ENCODE results near the gene FAM234A. TPM values are rescaled to one million over a fixed set of nuclear protein-coding genes. Genes with fewer than 3 reads are reported as not detected.

Gene FAM234A
- total RNA-seq, 2 donors from 2014 or later = 141 to 227 TPM

DNA sequence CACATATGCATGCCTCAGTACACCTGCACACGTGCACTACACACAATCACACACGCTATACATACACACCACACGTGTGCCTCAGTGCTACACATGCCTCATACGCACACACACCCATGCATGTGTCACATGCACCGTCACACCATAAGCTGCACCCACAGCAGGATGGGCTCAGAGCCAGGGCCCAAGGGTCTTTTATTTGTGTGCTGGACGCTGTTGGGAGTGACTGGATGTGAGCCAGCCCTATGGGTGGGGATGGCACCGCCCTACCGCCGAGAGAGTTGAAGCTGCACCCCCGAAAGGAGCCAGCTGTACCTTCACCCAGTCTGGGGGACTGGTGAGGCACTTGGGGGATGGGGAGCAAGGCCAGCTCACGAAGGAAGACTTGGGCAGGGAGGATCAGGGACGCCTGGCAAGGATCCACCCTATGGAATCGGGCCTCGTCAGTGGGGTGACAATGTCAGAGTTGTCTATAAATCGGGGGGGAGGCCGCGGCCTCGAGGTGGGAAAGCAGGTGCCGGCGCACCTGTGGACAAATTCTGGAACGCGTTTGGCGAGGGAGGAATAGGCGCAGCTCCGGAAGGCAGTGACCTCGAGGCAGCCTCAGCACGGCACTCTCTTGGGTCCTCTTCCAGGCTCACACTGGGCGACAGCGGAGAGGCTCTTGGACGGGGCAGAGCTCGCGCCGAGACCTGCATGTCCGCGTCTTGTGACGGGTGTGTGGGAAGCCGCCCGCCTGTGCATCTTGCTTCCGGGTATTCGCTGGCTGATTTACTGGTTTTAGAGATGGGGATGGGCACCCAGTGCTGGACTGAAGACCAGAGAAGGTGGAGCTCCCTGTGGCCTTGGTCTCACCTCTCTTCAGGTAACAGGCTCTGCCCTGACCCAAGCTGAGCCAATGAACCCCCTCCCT, 33.8 kb downstream of the FAM234A start:
- peaks cover 0 to 11% of the 10 kb centered on the region in 2 donors for H3K4me1 ChIP-seq
- DNase-seq (ENCODE audit: low spot score) = no peak
- TF ChIP-seq, protein P1, sequence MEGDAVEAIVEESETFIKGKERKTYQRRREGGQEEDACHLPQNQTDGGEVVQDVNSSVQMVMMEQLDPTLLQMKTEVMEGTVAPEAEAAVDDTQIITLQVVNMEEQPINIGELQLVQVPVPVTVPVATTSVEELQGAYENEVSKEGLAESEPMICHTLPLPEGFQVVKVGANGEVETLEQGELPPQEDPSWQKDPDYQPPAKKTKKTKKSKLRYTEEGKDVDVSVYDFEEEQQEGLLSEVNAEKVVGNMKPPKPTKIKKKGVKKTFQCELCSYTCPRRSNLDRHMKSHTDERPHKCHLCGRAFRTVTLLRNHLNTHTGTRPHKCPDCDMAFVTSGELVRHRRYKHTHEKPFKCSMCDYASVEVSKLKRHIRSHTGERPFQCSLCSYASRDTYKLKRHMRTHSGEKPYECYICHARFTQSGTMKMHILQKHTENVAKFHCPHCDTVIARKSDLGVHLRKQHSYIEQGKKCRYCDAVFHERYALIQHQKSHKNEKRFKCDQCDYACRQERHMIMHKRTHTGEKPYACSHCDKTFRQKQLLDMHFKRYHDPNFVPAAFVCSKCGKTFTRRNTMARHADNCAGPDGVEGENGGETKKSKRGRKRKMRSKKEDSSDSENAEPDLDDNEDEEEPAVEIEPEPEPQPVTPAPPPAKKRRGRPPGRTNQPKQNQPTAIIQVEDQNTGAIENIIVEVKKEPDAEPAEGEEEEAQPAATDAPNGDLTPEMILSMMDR (IDR thresholded peaks at IDR 0.05) = no peak

DNA sequence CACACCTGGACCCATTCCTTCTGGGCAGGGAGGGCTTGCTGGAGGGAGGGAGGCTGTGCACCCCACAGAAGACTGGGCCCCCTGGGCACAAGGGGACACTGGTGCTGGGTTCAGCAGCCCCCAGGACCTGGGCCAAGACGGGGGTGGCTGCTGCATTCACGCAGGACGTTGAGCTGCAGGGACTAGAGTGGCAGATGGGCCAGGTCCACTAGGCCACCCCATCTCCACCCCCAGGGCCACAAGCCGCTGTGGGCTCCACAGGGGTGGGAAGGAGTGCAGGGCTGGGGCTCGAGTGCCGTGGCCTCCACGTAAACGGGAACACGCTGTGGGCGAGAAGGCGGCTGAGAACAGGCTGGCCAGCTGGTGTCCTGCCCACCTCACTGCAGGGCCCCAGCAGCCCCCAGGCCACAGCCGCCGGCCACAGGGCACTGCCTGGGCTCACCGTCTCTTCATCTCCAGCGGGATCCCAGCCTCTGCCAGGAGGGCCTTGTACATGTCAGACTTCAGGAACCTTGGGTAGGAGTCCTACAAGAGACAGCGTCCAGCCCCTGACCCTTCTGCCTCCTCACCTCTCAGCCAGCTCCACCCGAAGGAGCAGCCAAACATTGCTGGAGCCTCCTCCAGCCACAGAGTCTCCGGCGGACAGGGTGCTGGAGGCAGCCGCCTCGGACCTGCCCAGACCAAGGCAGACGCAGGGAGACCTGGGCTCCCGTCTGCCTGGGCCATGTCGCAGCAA, 34.6 kb downstream of the FAM234A start:
- Histone ChIP-seq H3K4me3 (no peak overlapping the region), H3K27ac (no peak overlapping the region), H3K9me3 (no peaks in the 10 kb centered on the region), H3K4me1 (peaks cover 0 to 11% of the 10 kb centered on the region in 2 donors), H3K36me3 (peaks cover 13% of the 10 kb centered on the region), H3K27me3 (no peaks in the 10 kb centered on the region)
- DNase-seq (ENCODE audit: low spot score) = no peak
- TF ChIP-seq, protein P1 (IDR thresholded peaks at IDR 0.05) = no peak

More for the DNA sequence above, 33.8 kb downstream of the FAM234A start:
- Histone ChIP-seq H3K4me3 (no peak overlapping the region), H3K9me3 (no peaks in the 10 kb centered on the region), H3K27ac (no peak overlapping the region), H3K36me3 (peaks cover 21% of the 10 kb centered on the region), H3K27me3 (no peaks in the 10 kb centered on the region)

- H3K27me3 ChIP-seq = no peaks in the 10 kb centered on the region
- no peak overlapping the region for H3K27ac ChIP-seq
- no peaks in the 10 kb centered on the region for H3K36me3 ChIP-seq
- H3K9me3 ChIP-seq = no peaks in the 10 kb centered on the region
- H3K4me3 ChIP-seq = no peak overlapping the region
- peaks cover 0 to 16% of the 10 kb centered on the region in 2 donors for H3K4me1 ChIP-seq
- no peak for DNase-seq (ENCODE audit: low spot score)
- TF ChIP-seq, protein P1 (IDR thresholded peaks at IDR 0.05) = no peak
Observed at GRCh38 chr16:270381-271255, 36.0 kb downstream of the FAM234A start.

DNA sequence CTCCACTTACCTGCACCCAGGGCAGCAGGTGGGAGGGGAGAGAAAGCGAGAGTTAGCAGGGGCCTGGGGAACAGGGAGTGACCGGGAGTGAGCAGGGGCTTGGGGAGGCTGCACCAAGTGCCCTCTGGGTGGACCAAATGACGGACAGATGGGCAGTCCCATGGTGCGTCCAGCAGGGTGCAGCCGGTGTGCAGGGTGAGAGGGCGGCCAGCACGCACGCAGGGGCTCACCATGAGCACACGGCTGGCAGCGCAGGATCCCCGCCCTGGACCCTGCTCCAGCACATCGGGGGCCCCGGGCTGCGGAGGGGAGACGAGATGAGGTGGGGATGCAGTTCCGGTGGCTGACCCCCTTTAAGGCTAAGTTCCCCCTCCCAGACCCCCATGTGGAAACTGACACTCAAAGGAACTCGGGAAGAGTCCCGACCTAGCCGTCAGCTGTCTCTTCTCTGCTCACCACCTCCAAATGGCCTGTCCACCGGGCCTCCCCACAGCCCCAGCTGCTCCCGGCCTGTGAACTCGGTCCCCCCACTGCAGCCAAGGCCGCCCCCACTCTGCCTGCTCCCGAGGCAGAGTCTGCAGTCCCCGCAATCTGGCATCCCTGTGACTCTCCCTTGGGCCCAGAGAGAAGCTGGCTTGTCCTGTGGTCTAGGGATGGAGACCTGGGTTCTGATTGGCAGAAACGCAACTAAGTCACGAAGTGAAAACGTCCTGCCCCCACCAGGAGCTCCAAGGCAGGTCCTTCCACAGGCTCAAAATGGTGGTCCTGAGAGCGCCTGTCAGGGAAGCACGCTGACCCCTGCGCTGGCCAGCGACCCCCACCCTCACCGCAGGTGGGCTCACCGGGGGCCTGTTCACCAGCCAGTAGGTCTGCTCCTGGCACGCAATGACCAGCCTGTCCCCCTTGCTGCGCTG, 38.3 kb downstream of the FAM234A start:
- TF ChIP-seq, protein P1 (IDR thresholded peaks at IDR 0.05) = no peak
- Histone ChIP-seq H3K4me3 (no peak overlapping the region), H3K9me3 (no peaks in the 10 kb centered on the region), H3K36me3 (no peaks in the 10 kb centered on the region), H3K4me1 (peaks cover 0 to 18% of the 10 kb centered on the region in 2 donors), H3K27ac (no peak overlapping the region), H3K27me3 (no peaks in the 10 kb centered on the region)
- DNase-seq (ENCODE audit: low spot score) = no peak
